WTC11 (cell line): ENCODE data around the gene MORN5. TPM values are rescaled to one million over a fixed set of nuclear protein-coding genes. Genes with fewer than 3 reads are reported as not detected.

Experiments
- ATAC-seq: fragments of 200-7000 bp; cut with Tn5 transposase; 2 replicates; pipeline ENCODE4 v1.10.0; 2021; ENCODE audit warnings: mild to moderate bottlenecking, moderate library complexity
- CTCF ChIA-PET: fragments of 300-600 bp; sonication (Branson Sonifier 250); formaldehyde crosslinking; loops from one replicate; lab custom pipeline; 2021; ENCODE audit warnings: antibody characterized with exemption; lab: Charles Lee
- POLR2A ChIA-PET: fragments of 350-600 bp; sonication (Branson Sonifier 250); formaldehyde crosslinking; loops from one replicate; lab custom pipeline; 2021; ENCODE audit warnings: antibody characterized with exemption; lab: Charles Lee
- DNase-seq: peaks from one replicate; pipeline ENCODE4 v3.0.0; 2021; ENCODE audit warnings: low spot score
- H3K27ac Mint-ChIP-seq: 2 replicates; pipeline ENCODE4 v1.8.0; 2021; ENCODE audit warnings: mixed read lengths
- H3K27me3 Mint-ChIP-seq: 2 replicates; pipeline ENCODE4 v1.8.0; 2021; ENCODE audit warnings: low read depth, mild to moderate bottlenecking, moderate library complexity, mixed read lengths
- H3K36me3 Mint-ChIP-seq: 2 replicates; pipeline ENCODE4 v1.8.0; 2021; ENCODE audit warnings: mixed read lengths
- H3K4me1 Mint-ChIP-seq: 2 replicates; pipeline ENCODE4 v1.8.0; 2022; ENCODE audit warnings: mixed read lengths
- H3K4me3 Mint-ChIP-seq: 2 replicates; pipeline ENCODE4 v1.8.0; 2021; ENCODE audit warnings: mild to moderate bottlenecking, moderate library complexity, mixed read lengths
- H3K9me3 Mint-ChIP-seq: 2 replicates; pipeline ENCODE4 v1.8.0; 2021; ENCODE audit warnings: mixed read lengths
- ELF4 ChIP-seq: sonication (generic); formaldehyde crosslinking; IDR thresholded peaks from 2 replicates; pipeline ENCODE4 v1.8.1; 2022; ENCODE audit warnings: low read depth, mild to moderate bottlenecking, moderate library complexity, missing genetic modification reagents
- ESRRA ChIP-seq: sonication (generic); formaldehyde crosslinking; IDR thresholded peaks from 2 replicates; pipeline ENCODE4 v1.8.1; 2022; ENCODE audit warnings: mild to moderate bottlenecking, missing genetic modification reagents, borderline replicate concordance
- ETV6 ChIP-seq: sonication (generic); formaldehyde crosslinking; IDR thresholded peaks from 2 replicates; pipeline ENCODE4 v1.8.1; 2022; ENCODE audit warnings: mild to moderate bottlenecking, missing genetic modification reagents
- FOXJ3 ChIP-seq: sonication (generic); formaldehyde crosslinking; IDR thresholded peaks from 2 replicates; pipeline ENCODE4 v1.9.0; 2021; ENCODE audit warnings: missing genetic modification reagents, mild to moderate bottlenecking, borderline replicate concordance
- FOXK1 ChIP-seq: sonication (generic); formaldehyde crosslinking; IDR thresholded peaks from 2 replicates; pipeline ENCODE4 v1.8.0; 2022; ENCODE audit warnings: mild to moderate bottlenecking, moderate library complexity, missing genetic modification reagents
- FOXP1 ChIP-seq: sonication (generic); formaldehyde crosslinking; IDR thresholded peaks from 2 replicates; pipeline ENCODE4 v1.8.0; 2022; ENCODE audit warnings: missing genetic modification reagents, mild to moderate bottlenecking, moderate library complexity, borderline replicate concordance
- GTF2I ChIP-seq: fragments of 250-450 bp; sonication (Bioruptor Pico); conservative IDR thresholded peaks from 2 replicates; pipeline ENCODE4 v1.4.0; 2021; ENCODE audit warnings: mild to moderate bottlenecking
- HMGA2 ChIP-seq: fragments of 250-450 bp; sonication (Bioruptor Pico); IDR thresholded peaks from 2 replicates; pipeline ENCODE4 v1.4.0; 2021; ENCODE audit warnings: mild to moderate bottlenecking, moderate library complexity
- NR2C2 ChIP-seq: sonication (generic); formaldehyde crosslinking; IDR thresholded peaks from 2 replicates; pipeline ENCODE4 v1.8.0; 2022; ENCODE audit warnings: mild to moderate bottlenecking, missing genetic modification reagents
- SMAD4 ChIP-seq: sonication (generic); formaldehyde crosslinking; IDR thresholded peaks from 2 replicates; pipeline ENCODE4 v1.8.0; 2022; ENCODE audit warnings: mild to moderate bottlenecking, missing genetic modification reagents
- SP1 ChIP-seq: sonication (generic); formaldehyde crosslinking; conservative IDR thresholded peaks from 2 replicates; pipeline ENCODE4 v1.8.1; 2022; ENCODE audit warnings: missing genetic modification reagents
- TEAD4 ChIP-seq: sonication (generic); formaldehyde crosslinking; IDR thresholded peaks from 2 replicates; pipeline ENCODE4 v1.8.0; 2022; ENCODE audit warnings: mild to moderate bottlenecking, missing genetic modification reagents
- TP53 ChIP-seq: sonication (generic); formaldehyde crosslinking; IDR thresholded peaks from 2 replicates; pipeline ENCODE4 v1.8.1; 2023; ENCODE audit warnings: mild to moderate bottlenecking, missing genetic modification reagents
- ZNF396 ChIP-seq: fragments of 250-450 bp; sonication (Bioruptor Pico); IDR thresholded peaks from 2 replicates; pipeline ENCODE4 v1.8.0; 2021; ENCODE audit warnings: mild to moderate bottlenecking, moderate library complexity, borderline replicate concordance
- total RNA-seq: library from RNA; stranded (reverse); gene quantifications from 3 replicates; pipeline ENCODE4 v1.2.3, GENCODE V29; 2021
- TF ChIP-seq, protein P1 (sequence below): sonication (generic); formaldehyde crosslinking; IDR thresholded peaks from 2 replicates; pipeline ENCODE4 v1.8.1; 2022; ENCODE audit warnings: mild to moderate bottlenecking, missing genetic modification reagents, moderate library complexity, borderline replicate concordance
- TF ChIP-seq, protein P2 (sequence below): sonication (generic); formaldehyde crosslinking; IDR thresholded peaks from 2 replicates; pipeline ENCODE4 v1.8.0; 2022; ENCODE audit warnings: missing genetic modification reagents

Gene MORN5
- total RNA-seq, 1 experiment from 2014 or later: not detected

DNA sequence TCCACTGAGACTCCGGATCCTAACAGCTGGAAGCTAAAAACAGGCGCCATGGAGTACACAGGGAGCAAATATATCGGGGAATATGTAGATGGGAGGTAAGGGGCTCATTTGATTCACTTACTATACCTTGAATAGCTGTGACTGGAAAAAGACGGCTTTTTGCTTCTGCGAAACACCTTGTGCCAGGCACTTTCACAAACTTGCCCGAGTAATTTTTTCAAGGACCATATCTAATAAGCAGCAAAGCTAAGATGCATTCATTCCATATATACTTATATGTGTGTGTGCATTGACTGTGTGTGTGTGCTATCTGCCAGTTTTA, 178 bp downstream of the MORN5 start:
- Mint-ChIP-seq H3K27ac (no peak overlapping the region), H3K27me3 (peaks cover 37% of the 10 kb centered on the region), H3K4me3 (peak overlapping the region; percentile 96), H3K36me3 (peaks cover 10% of the 10 kb centered on the region), H3K4me1 (peaks cover 17% of the 10 kb centered on the region), H3K9me3 (peaks cover 18% of the 10 kb centered on the region)
- DNase-seq (no peak), ATAC-seq (no peak)
- POLR2A ChIA-PET: no interaction called here
- CTCF ChIA-PET: interaction anchor here (0.6 to 2.9 kb wide), 7 partner anchors 26 to 545 kb away, joined by 3 to 24 read pairs (median 6); no protein-coding TSS in a partner anchor
- no peak for TF ChIP-seq TEAD4 (CRISPR knock-in tag)
- TF ChIP-seq GTF2I (CRISPR knock-in tag): no peak
- TF ChIP-seq, protein P1, sequence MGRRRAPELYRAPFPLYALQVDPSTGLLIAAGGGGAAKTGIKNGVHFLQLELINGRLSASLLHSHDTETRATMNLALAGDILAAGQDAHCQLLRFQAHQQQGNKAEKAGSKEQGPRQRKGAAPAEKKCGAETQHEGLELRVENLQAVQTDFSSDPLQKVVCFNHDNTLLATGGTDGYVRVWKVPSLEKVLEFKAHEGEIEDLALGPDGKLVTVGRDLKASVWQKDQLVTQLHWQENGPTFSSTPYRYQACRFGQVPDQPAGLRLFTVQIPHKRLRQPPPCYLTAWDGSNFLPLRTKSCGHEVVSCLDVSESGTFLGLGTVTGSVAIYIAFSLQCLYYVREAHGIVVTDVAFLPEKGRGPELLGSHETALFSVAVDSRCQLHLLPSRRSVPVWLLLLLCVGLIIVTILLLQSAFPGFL (CRISPR knock-in tag): no peak
- TF ChIP-seq HMGA2 (CRISPR knock-in tag): no peak
- TF ChIP-seq ESRRA (CRISPR knock-in tag): no peak
- TF ChIP-seq FOXK1 (CRISPR knock-in tag): 0 out of 2 replicates have a peak, but pooled peaks have one; percentile 8

DNA sequence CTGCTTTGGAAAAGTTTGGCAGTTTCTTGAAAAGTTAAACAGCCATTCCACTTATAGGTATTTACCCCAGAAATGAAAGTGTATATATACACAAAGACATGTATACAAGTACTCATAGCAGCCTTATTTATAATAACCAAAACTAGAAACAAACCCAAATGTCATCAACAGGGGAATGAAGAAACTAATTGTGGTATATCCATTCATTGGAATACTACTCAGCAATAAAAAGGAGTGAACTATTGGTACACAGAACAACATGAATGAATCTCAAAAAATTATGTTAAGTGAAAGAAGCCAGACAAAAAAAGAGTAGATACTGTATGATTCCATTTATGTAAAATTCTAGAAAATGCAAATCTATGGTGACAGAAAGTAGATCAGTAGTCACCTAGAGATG, 2.7 kb downstream of the MORN5 start:
- Mint-ChIP-seq H3K9me3 (peaks cover 27% of the 10 kb centered on the region), H3K4me1 (peaks cover 7% of the 10 kb centered on the region), H3K27me3 (peaks cover 45% of the 10 kb centered on the region), H3K27ac (no peak overlapping the region), H3K36me3 (peaks cover 10% of the 10 kb centered on the region), H3K4me3 (no peak overlapping the region)
- ChIA-PET POLR2A (no interaction called here), CTCF (no interaction called here)
- DNase-seq: no peak
- TF ChIP-seq GTF2I (CRISPR knock-in tag) (peak; percentile 69; the same call in 1 of the 2 replicates), SMAD4 (no peak)
- ATAC-seq: no peak

DNA sequence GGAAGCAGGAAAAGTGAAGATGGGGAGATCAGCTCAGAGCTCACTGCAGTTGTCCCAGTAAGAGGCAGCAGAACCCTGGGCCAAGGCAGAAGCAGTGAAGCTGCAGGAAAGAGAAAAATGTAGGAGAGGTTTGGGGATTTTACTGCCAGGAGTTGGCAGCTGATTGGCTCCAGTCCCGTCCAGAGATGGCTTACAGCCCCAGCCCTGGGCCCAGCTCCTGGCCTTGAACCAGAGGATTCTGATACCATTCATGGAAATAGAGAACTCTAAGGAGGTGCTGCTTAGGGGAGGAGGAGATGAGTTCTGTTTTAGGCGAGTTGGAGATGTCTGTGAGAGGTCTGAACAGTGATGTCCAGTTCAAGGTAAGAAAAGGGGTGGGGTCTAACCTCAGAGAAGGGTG, 4.6 kb downstream of the MORN5 start:
- DNase-seq: no peak
- Mint-ChIP-seq H3K27ac (no peak overlapping the region), H3K9me3 (peaks cover 38% of the 10 kb centered on the region), H3K36me3 (peaks cover 13% of the 10 kb centered on the region), H3K4me1 (no peaks in the 10 kb centered on the region), H3K27me3 (peaks cover 52% of the 10 kb centered on the region), H3K4me3 (no peak overlapping the region)
- CTCF ChIA-PET: interaction anchor here (1.2 kb wide), 1 partner anchor 65 kb away, joined by 3 read pairs; no protein-coding TSS in a partner anchor
- TF ChIP-seq, protein P2, sequence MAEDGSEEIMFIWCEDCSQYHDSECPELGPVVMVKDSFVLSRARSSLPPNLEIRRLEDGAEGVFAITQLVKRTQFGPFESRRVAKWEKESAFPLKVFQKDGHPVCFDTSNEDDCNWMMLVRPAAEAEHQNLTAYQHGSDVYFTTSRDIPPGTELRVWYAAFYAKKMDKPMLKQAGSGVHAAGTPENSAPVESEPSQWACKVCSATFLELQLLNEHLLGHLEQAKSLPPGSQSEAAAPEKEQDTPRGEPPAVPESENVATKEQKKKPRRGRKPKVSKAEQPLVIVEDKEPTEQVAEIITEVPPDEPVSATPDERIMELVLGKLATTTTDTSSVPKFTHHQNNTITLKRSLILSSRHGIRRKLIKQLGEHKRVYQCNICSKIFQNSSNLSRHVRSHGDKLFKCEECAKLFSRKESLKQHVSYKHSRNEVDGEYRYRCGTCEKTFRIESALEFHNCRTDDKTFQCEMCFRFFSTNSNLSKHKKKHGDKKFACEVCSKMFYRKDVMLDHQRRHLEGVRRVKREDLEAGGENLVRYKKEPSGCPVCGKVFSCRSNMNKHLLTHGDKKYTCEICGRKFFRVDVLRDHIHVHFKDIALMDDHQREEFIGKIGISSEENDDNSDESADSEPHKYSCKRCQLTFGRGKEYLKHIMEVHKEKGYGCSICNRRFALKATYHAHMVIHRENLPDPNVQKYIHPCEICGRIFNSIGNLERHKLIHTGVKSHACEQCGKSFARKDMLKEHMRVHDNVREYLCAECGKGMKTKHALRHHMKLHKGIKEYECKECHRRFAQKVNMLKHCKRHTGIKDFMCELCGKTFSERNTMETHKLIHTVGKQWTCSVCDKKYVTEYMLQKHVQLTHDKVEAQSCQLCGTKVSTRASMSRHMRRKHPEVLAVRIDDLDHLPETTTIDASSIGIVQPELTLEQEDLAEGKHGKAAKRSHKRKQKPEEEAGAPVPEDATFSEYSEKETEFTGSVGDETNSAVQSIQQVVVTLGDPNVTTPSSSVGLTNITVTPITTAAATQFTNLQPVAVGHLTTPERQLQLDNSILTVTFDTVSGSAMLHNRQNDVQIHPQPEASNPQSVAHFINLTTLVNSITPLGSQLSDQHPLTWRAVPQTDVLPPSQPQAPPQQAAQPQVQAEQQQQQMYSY (CRISPR knock-in tag): no peak
- TF ChIP-seq TP53 (CRISPR knock-in tag) (no peak), FOXP1 (CRISPR knock-in tag) (no peak), ESRRA (CRISPR knock-in tag) (no peak)
- TF ChIP-seq, all 79 proteins: peak for 0
- ATAC-seq: no peak
- POLR2A ChIA-PET: no interaction called here

DNA sequence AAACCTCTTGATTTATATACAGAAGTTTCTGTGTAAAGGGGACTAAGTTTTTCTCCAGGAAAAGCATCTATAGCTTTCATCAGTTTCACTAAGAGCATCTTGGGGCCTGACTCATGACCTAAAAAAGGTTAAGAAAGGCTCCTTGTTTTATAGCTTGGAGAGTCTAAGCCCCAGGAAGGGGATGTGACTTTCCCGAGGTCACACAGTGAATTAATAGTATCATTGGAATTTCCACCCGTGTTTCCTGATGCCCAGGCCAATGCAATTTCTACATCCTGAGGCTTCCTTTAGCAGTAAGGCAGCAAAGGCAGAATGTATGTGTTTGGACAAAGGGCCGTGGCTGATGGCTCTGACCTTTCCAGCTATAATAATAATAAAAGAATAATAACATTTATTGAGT, 8.6 kb downstream of the MORN5 start:
- peaks cover 37% of the 10 kb centered on the region for H3K27me3 Mint-ChIP-seq
- no peak overlapping the region for H3K4me3 Mint-ChIP-seq
- TF ChIP-seq NR2C2 (CRISPR knock-in tag) (no peak), HMGA2 (CRISPR knock-in tag) (no peak), ZNF396 (no peak), ELF4 (CRISPR knock-in tag) (no peak), FOXJ3 (CRISPR knock-in tag) (no peak), TEAD4 (CRISPR knock-in tag) (no peak), ETV6 (CRISPR knock-in tag) (no peak), SP1 (CRISPR knock-in tag) (no peak)
- ChIA-PET POLR2A (no interaction called here), CTCF (no interaction called here)
- ATAC-seq: no peak
- H3K4me1 Mint-ChIP-seq: peaks cover 2% of the 10 kb centered on the region; the same call in 1 of the 2 replicates
- peaks cover 3% of the 10 kb centered on the region; the same call in 1 of the 2 replicates for H3K36me3 Mint-ChIP-seq
- H3K27ac Mint-ChIP-seq: no peak overlapping the region
- H3K9me3 Mint-ChIP-seq: peaks cover 25% of the 10 kb centered on the region
- no peak for DNase-seq
